NAMALWA (cell line): ENCODE data around the gene LRRC18.

ENCODE experiments used
- DNase-seq: peaks from one replicate; pipeline ENCODE4 v3.0.0-alpha.2; 2015; ENCODE audit warnings: low spot score

LRRC18 gene

GRCh38 chr10:48946332-48946731, 6.7 kb upstream of the LRRC18 start:
- DNase-seq, result no peak

GRCh38 chr10:48945441-48946130, 5.9 kb upstream of the LRRC18 start:
- DNase-seq, result no peak

- DNase-seq, result no peak
Observed at GRCh38 chr10:48944171-48944570, 4.5 kb upstream of the LRRC18 start.

- DNase-seq, result no peak
Observed at GRCh38 chr10:48943096-48943495, 3.5 kb upstream of the LRRC18 start.

GRCh38 chr10:48941427-48942075, 1.9 kb upstream of the LRRC18 start:
- DNase-seq, result no peak

- no peak for DNase-seq
Observed at GRCh38 chr10:48940958-48941357, 1.3 kb upstream of the LRRC18 start.

GRCh38 chr10:48940372-48940771, 732 bp upstream of the LRRC18 start:
- no peak for DNase-seq

GRCh38 chr10:48938990-48939536, 577 bp downstream of the LRRC18 start:
- DNase-seq, result no peak

- DNase-seq, result no peak
Observed at GRCh38 chr10:48938281-48938680, 1.4 kb downstream of the LRRC18 start.

- no peak for DNase-seq
Observed at GRCh38 chr10:48937796-48938195, 1.8 kb downstream of the LRRC18 start.

- no peak for DNase-seq
Observed at GRCh38 chr10:48935577-48935976, 4.1 kb downstream of the LRRC18 start.

- DNase-seq, result no peak
Observed at GRCh38 chr10:48934672-48935501, 4.8 kb downstream of the LRRC18 start.

GRCh38 chr10:48932831-48933664, 6.6 kb downstream of the LRRC18 start:
- DNase-seq, result no peak

GRCh38 chr10:48931188-48931587, 8.5 kb downstream of the LRRC18 start:
- no peak for DNase-seq

GRCh38 chr10:48929413-48929990, 10.1 kb downstream of the LRRC18 start:
- no peak for DNase-seq

GRCh38 chr10:48926764-48927540, 12.7 kb downstream of the LRRC18 start:
- DNase-seq, result no peak

GRCh38 chr10:48926255-48926654, 13.4 kb downstream of the LRRC18 start:
- no peak for DNase-seq

- DNase-seq, result no peak
Observed at GRCh38 chr10:48924988-48925387, 14.7 kb downstream of the LRRC18 start.

GRCh38 chr10:48923748-48924147, 15.9 kb downstream of the LRRC18 start:
- no peak for DNase-seq

GRCh38 chr10:48913674-48914073, 26.0 kb downstream of the LRRC18 start:
- DNase-seq, result no peak

GRCh38 chr10:48910548-48910947, 29.1 kb downstream of the LRRC18 start:
- DNase-seq, result no peak
